GM21515 (cell line): ENCODE results near the gene IRGM.
"Not testable (repeated sequence)": the region's sequence is repeated elsewhere in the genome, so short reads cannot be mapped to it uniquely, and the experiment has no call there.

Source experiments
- ATAC-seq: cut with Tn5 transposase; IDR thresholded peaks from one replicate; pipeline ENCODE4 v1.9.1; 2021; ENCODE audit not compliant: unreplicated experiment

Gene IRGM, protein sequence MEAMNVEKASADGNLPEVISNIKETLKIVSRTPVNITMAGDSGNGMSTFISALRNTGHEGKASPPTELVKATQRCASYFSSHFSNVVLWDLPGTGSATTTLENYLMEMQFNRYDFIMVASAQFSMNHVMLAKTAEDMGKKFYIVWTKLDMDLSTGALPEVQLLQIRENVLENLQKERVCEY

DNA sequence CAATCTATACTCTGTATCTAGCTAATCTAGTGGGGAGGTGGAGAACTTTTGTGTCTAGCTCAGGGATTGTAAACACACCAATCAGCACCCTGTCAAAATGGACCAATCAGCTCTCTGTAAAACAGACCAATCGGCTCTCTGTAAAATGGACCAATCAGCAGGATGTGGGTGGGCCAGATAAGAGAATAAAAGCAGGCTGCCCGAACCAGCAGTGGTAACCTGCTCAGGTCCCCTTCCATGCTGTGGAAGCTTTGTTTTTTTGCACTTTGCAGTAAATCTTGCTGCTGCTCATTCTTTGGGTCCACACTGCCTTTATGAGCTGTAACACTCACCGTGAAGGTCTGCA, at the start of gene IRGM:
Gene IRGM (plus strand): TSS at position 214 of the 346 bp plus-strand sequence. CDS start 1,603 bp downstream, outside the sequence.
- not testable (repeated sequence) for ATAC-seq

DNA sequence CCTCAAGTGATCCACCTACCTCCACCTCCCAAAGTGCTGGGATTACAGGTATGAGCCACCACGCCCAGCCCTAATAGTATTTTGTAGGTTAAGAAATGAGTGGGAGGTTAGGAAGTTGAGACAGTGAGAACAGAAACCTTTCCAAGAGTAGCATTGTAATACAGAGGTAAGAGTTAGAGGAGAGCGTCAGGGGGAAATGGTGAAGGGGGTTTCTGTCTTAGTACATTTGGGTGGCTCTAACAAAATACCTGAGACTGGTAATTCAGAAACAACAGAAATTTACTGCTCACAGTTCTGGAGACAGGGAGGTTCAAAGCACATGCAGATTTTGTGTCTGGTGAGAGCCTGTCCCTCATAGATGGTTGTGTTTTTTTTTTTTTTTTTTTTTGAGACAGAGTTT, 48.9 kb upstream of the IRGM start:
- ATAC-seq = no peak

DNA sequence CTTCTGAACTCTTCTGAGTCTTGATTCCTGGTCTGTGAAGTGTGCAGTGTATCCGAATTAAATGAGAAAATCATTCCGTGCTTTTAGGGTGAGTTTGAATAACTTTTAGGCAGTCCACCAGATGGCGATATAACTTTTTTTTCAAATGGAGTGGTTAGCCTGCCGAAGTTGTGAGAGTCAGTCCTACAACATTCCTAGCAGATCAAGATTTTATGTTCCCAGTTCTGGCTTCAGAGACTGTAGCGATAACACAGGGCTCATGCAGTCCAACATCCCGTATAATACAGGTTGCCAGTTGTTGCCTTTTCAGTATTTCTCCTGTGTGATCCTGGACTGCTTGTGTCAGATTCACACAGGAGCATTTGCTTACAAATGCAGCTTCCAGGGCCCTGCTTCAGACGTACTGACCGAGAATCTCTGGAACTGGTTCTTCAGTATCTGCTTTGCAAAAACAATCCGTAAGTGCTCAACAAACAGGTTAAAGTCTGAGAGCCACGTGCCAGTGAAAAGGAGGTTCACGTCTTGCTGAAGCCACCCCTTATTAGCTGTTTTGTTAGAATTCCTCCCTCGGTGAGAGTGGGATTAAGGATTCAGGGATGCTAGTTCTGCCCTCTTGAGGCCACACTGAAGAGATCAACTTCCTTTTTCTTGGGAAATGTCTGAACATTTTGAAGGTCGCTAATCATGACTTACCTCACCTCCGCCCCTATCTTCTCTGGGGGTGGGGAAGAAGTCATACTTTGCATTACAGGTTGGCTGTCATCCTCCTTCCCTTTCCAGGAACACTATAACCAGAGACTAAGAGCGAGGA, 45.0 kb upstream of the IRGM start:
- no peak for ATAC-seq

DNA sequence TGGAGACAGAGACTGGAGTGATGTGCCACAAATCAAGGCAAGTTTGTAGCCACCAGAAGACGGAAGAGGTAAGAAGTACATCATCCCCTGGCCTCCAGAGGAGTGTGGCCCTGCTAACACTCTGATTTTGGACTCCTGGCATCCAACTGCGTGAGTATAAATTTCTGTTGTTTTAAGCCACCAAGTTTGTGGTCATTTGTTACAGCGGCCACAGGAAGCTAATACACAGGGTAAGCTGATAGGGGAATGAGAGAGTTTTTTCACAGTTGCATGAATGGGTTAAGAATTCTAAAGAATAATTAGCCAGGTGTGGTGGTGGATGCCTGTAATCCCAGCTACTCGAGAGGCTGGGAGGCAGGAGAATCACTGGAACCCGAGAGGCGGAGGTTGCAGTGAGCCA, 41.9 kb upstream of the IRGM start:
- no peak for ATAC-seq

DNA sequence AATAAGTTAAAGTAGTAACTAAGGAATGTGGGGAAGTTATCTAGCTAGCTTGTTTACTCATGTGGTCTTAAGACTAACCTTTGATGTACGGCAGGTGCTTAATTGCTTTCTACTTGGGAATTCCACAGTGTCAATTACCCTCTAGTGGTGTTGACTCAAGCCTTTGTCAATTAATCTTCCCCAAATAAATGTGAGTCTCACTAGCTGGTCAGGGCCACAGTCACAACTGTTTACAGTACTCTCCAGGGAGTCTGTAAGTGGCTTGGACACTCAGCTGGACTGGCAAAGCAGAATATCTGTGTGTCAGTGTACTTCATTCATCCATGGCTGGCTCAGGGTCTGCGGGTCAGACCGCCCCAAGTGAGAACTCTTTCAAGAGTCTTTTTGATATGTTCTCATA, 37.0 kb upstream of the IRGM start:
- no peak for ATAC-seq

DNA sequence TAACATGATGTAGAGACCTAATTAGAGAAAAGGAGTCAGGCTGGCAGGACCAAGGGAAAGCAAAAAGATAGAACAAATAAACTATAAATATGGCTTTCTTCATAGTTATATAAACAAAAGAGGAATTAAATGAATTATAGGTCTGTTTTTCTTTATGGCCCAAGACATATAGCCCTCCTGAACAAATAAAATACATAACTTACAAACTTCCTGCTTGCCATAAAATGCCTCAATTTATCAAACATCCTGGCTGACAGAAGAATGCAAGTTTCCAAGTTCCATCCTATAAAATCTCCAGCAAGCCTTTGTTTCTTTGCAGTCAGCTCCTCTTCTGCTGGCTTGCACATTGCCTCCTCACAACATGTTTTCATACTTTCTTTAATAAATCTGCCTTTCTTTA, 31.3 kb upstream of the IRGM start:
- ATAC-seq = no peak

DNA sequence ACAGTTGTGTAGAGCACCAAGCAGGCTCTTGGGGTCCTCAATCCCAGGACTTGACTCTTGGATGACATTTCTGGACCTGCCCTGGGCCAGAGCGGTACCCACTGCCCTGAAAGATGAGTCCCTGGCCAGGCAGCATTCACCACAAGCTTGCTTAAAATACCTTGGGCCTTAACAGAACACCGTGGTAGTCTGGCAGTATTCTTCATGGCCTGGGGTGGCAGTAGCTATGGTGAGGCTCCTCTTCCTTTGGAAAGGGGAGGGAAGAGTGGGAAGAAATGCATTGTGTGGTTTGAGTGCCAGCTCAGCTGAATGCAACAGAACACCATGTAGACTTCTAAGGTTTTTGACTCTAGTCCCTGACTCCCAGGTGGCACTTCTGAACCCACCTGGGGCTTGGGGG, 29.4 kb upstream of the IRGM start:
- no peak for ATAC-seq

DNA sequence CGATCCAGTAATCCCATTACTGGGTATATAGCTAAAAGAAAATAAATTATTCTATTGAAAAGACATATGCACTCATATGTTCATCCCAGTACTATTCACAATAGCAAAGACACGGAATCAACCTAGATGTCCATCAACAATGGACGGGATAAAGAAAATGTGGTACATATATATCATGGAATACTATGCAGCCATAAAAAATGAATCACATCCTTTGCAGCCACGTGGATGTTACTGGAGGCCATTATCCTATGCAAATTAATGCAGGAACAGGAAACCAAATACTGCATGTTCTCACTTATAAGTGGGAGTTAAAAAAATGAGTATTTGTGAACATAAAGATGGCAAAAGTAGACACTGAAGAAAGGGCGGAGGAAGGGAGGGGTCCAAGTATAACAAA, 16.6 kb upstream of the IRGM start:
- no peak for ATAC-seq

DNA sequence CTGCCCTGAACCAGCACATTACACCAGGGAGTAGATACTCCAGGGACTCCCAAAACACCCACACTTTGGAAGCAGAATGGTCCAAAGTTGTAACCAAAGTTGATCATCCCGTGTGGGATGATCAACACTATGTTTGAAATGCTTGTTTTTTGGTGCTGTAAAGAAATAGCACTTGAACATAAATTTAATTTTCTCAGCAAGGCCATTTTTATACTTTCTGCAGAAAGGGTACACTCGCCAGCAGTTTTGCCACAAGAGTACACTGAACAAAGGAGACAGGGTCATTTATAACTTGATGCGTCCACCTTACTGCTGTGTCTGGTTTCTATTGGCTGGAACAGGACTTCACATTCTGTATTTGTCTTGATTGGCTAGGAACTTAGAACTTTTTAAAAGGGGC, 14.5 kb upstream of the IRGM start:
- not testable (repeated sequence) for ATAC-seq

DNA sequence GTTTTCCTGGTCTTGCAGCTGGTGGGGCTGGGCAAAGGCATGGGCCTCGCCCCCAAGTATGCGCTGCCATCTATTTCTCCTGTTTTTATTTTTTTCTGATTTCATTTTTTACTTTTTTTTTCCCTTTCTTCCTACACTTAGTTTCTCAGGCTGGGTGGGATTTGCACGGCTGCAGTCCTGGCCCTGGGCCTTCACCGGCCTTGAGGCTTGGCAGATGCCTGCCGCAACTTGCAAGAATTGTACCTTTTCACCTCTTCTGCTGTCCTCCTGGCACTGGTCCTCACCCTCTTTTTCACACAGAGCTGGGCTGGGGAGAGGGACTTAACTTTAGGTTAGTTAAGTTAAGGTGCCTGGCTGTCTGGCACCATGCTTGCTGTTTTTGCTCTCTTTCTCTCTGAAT, 10.3 kb upstream of the IRGM start:
- ATAC-seq = no peak

DNA sequence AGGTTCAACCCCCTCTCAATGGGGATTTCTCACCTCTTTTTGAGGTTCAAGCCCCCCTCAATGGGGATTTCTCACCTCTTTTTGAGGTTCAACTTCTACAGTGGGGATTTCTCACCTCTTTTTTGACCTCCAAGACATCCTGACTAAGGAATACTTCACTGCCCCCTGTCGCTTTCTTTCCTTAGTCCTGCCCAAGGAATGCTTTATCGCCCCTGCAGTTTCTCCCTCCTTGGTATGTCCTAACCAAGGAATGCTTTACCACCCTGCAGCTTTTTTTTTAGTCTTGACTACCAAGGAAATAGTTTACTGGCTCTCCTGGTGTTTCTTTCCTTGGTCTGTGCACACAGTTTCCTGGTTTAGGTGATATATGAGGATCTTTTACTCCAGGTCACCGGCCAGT, 9.6 kb upstream of the IRGM start:
- no peak for ATAC-seq

DNA sequence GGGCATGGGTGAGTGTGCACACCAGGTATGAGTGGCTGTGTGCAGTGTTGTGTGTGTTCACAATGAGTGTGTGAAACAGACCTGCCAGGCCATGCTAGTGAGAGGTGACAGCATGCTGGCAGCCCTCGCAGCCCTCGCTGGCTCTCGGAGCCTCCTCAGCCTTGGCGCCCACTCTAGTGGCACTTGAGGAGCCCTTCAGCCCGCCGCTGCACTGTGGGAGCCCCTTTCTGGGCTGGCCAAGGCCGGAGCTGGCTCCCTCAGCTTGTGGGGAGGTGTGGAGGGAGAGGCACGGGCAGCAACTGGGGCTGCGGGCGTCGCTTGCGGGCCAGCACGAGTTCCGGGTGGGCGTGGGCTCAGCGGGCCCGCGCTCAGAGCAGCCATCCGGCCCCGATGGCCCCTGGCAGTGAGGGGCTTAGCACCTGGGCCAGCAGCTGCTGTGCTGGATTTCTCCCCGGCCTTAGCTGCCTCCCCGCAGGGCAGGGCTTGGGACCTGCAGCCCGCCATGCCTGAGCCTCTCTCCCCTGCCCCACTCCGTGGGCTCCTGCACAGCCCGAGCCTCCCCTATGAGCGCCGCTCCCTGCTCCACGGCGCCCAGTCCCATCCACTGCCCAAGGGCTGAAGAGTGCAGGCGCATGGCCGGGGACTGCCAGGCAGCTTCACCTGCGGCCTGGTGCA, 999 bp upstream of the IRGM start:
- not testable (repeated sequence) for ATAC-seq

DNA sequence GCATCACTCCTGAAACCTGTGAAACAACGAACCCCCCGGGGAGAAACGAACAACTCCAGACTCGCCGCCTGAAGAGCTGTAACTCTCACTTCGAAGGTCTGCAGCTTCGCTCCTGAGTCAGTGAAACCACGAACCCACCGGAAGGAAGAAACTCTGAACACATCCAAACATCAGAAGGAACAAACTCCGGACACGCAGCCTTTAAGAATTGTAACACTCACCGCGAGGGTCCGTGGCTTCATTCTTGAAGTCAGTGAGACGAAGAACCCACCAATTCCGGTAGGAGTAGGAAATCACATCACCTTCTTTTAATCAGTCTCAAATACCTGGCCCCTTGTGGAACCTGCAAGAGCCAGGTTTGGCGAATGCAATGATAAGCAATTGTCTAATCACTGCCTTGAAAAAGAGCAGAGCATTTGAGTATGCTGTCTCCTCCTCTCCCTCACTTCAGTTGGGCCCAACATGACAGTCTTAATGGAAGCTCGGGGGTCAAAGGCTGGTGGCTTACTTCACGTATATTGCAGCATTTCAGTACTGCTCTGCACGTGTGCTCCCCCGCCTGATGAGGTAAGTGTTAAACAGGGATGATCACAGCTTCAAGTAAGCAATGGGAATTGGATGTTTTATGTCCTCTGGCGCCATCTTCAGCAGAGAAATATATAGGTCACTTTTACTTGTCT, 473 bp downstream of the IRGM start:
- ATAC-seq = peak; percentile 94

DNA sequence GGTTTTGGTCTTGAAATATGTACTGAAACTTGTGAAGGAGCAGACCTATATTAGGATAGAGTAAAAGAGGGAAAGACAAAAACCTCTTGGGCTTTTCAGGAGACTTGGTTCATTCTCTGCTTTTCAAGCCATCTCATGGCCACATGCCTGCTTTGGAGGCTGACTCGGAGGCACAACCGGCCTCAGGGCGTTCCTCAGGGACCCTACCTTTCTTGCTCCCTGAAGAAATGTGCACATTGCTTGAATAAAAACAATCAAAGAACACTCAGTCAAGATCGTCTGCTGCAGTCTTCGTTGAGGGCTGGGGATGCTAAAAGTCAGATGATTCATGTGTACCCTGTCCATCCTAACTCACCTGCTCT, 994 bp downstream of the IRGM start:
- no peak for ATAC-seq

DNA sequence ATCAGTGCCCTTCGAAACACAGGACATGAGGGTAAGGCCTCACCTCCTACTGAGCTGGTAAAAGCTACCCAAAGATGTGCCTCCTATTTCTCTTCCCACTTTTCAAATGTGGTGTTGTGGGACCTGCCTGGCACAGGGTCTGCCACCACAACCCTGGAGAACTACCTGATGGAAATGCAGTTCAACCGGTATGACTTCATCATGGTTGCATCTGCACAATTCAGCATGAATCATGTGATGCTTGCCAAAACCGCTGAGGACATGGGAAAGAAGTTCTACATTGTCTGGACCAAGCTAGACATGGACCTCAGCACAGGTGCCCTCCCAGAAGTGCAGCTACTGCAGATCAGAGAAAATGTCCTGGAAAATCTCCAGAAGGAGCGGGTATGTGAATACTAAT, 1.9 kb downstream of the IRGM start:
- ATAC-seq = no peak

DNA sequence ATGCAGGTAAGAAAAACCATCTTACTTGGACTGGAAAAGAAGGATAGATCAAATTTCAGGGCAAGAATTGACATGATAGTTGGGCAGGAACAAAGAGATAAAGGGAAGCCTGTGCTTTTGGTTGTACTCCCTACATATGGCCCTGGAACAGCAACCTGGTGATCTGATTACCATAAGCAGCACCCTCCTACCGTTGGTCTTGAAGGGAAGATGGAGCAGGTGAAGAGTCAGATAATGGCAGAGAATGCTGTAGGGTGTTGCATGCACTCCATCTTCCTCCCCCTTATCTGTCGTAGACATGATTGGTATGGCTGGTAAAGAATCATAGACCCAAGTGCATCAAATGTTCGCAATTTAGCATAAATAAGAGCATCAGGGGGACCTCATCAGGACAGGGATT, 4.7 kb downstream of the IRGM start:
- ATAC-seq = no peak

DNA sequence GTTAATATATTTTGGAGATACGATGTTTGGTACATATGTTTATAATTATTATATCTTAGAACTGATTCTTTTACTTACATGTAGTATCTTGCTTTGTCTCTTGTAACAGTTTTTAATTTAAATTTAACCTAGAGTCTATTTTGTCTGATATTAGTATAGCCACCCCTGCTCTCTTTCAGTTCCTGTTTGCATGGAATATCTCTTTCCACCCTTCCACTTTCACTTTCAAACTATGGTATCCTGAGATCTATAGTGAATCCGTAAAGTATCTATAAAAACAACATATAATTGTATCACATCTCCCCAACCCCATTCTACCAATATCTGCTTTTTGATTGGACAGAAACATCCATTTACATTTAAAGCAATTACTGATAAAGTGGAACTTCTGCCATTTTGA, 7.2 kb downstream of the IRGM start:
- ATAC-seq = peak; percentile 54

DNA sequence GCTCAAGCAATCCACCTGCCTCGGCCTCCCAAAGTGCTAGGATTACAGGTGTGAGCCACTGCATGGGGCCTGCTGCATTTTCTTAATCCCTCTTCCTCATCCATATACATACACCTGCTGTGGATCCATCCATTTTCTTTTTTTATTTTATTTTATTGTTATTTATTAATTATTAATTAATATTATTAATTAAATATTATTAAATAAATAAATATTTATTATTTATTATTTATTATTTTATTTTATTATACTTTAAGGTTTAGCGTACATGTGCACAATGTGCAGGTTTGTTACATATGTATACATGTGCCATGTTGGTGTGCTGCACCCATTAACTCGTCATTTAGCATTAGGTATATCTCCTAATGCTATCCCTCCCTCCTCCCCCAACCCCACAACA, 10.4 kb downstream of the IRGM start:
- not testable (repeated sequence) for ATAC-seq

DNA sequence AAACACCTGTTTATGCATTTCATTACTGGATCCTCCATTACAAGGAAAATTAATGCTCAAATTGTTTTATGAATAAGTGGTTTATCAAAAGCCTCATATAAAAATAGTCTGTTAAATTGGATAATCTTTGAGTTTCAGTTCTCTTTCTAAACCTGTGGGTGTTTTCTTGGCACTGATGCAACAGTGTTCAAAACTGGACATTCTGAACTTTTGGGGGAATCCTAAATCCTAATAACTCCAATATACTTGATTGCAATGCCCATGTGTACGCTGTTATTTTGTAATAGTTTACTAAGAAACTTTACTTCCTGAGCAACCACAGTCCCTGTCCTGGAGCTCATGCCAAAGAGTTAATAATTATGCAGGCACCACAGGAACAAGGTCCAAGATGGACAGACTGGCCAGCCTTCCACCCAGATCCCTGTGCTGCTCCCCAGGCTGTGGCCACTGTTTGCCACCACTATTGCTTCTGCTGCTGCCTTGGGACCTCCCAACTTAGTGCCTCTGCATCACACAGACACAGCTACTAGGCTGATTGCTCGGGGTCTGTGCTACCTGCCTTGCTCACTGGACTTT, 14.0 kb downstream of the IRGM start:
- no peak for ATAC-seq

DNA sequence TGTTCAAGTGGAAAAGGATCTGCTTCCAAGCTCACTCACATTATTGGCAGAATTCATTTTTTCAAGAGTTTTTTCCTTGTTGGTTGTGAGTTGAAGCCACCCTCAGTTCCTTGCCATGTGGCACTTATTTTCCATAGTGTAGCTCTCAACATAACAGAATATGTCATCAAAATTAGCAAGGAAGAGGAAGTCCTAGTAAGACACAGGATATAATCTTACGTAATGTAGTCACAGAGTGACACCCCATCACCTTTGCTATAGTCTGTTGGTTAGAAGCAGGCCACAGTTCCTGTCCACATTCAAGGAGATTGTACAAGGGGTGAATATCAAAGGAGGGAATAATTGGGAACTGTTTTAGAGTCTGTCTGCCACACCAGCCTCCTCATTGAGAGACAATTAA, 15.7 kb downstream of the IRGM start:
- no peak for ATAC-seq

DNA sequence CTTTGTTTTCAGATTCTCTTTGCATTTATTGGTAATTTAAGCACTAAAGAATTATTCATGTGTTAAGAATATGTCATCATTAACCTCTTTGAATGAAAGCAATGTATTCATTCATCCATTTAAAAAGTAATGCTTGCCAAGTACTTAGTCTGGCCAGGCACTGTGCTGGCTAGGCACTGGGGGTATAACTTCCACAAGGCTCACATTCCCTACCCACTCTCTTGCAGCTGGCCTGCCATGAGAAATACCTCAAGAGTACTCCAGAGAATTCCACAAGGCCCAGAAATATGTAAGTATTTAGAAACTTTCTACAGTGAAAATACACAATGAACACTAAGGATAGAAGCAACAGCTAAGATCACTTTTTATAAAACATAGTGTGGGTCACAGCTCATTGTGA, 33.0 kb downstream of the IRGM start:
- ATAC-seq = no peak
